ENCODE results near the gene TMBIM6.

TMBIM6 gene

GRCh38 chr12:49807991-49808580 is 66.7 kb downstream of the TMBIM6 start:
- no peak overlapping the region for H3K9ac ChIP-seq
- H3K36me3 ChIP-seq (ENCODE audit: insufficient read depth), result no peaks in the 10 kb centered on the region
- no peak overlapping the region for H2AFZ ChIP-seq (ENCODE audit: low read depth)
- no peaks in the 10 kb centered on the region for H3K79me2 ChIP-seq (ENCODE audit: insufficient read depth, low read depth)
- H4K20me1 ChIP-seq (ENCODE audit: insufficient read depth), result no peaks in the 10 kb centered on the region
- H3K27ac ChIP-seq, result no peak overlapping the region
- no peaks in the 10 kb centered on the region for H3K4me1 ChIP-seq (ENCODE audit: low read depth, poor library complexity, severe bottlenecking)
- H3K27me3 ChIP-seq (ENCODE audit: insufficient read depth, low read depth), result no peaks in the 10 kb centered on the region; the same call in 1 of the 2 replicates
- no peak overlapping the region for H3K4me3 ChIP-seq (IDR thresholded peaks at IDR 0.05; ENCODE audit: insufficient read depth, low read depth, low read length)
- no peak for TF ChIP-seq CTCF (conservative IDR thresholded peaks at IDR 0.05; ENCODE audit: low read depth, low read length)
- no peak overlapping the region for H3K4me2 ChIP-seq

- no peak overlapping the region for H3K4me3 ChIP-seq (IDR thresholded peaks at IDR 0.05; ENCODE audit: insufficient read depth, low read depth, low read length)
- H3K79me2 ChIP-seq (ENCODE audit: insufficient read depth, low read depth), result no peaks in the 10 kb centered on the region
- H3K27ac ChIP-seq, result no peak overlapping the region
- no peaks in the 10 kb centered on the region for H3K36me3 ChIP-seq (ENCODE audit: insufficient read depth)
- no peak overlapping the region for H2AFZ ChIP-seq (ENCODE audit: low read depth)
- no peak for TF ChIP-seq CTCF (conservative IDR thresholded peaks at IDR 0.05; ENCODE audit: low read depth, low read length)
- H3K4me2 ChIP-seq, result no peak overlapping the region
- no peaks in the 10 kb centered on the region; the same call in 1 of the 2 replicates for H3K27me3 ChIP-seq (ENCODE audit: insufficient read depth, low read depth)
- H4K20me1 ChIP-seq (ENCODE audit: insufficient read depth), result no peaks in the 10 kb centered on the region
- H3K9ac ChIP-seq, result no peak overlapping the region
- no peaks in the 10 kb centered on the region for H3K4me1 ChIP-seq (ENCODE audit: low read depth, poor library complexity, severe bottlenecking)
These were observed 67.5 kb downstream of the TMBIM6 start for GRCh38 chr12:49808686-49809380.

GRCh38 chr12:49809381-49809905 is 68.1 kb downstream of the TMBIM6 start:
- no peak for TF ChIP-seq CTCF (conservative IDR thresholded peaks at IDR 0.05; ENCODE audit: low read depth, low read length)
- Histone ChIP-seq H3K9ac (no peak overlapping the region), H4K20me1 (ENCODE audit: insufficient read depth) (no peaks in the 10 kb centered on the region), H3K79me2 (ENCODE audit: insufficient read depth, low read depth) (no peaks in the 10 kb centered on the region), H3K4me3 (IDR thresholded peaks at IDR 0.05; ENCODE audit: insufficient read depth, low read depth, low read length) (no peak overlapping the region), H3K36me3 (ENCODE audit: insufficient read depth) (no peaks in the 10 kb centered on the region), H2AFZ (ENCODE audit: low read depth) (no peak overlapping the region), H3K27me3 (ENCODE audit: insufficient read depth, low read depth) (no peaks in the 10 kb centered on the region; the same call in 1 of the 2 replicates), H3K4me1 (ENCODE audit: low read depth, poor library complexity, severe bottlenecking) (no peaks in the 10 kb centered on the region), H3K4me2 (no peak overlapping the region), H3K27ac (no peak overlapping the region)

GRCh38 chr12:49809906-49810389 is 68.6 kb downstream of the TMBIM6 start:
- Histone ChIP-seq H3K79me2 (ENCODE audit: insufficient read depth, low read depth) (no peaks in the 10 kb centered on the region), H3K27me3 (ENCODE audit: insufficient read depth, low read depth) (no peaks in the 10 kb centered on the region; the same call in 1 of the 2 replicates), H3K4me1 (ENCODE audit: low read depth, poor library complexity, severe bottlenecking) (no peaks in the 10 kb centered on the region), H3K36me3 (ENCODE audit: insufficient read depth) (no peaks in the 10 kb centered on the region), H4K20me1 (ENCODE audit: insufficient read depth) (no peaks in the 10 kb centered on the region), H3K4me3 (IDR thresholded peaks at IDR 0.05; ENCODE audit: insufficient read depth, low read depth, low read length) (no peak overlapping the region), H2AFZ (ENCODE audit: low read depth) (no peak overlapping the region), H3K4me2 (no peak overlapping the region), H3K9ac (no peak overlapping the region), H3K27ac (no peak overlapping the region)
- TF ChIP-seq CTCF (conservative IDR thresholded peaks at IDR 0.05; ENCODE audit: low read depth, low read length), result no peak

All from KMS-11 (cell line).